Placental epithelial cell (primary cell): Measurements from ENCODE around the gene TRUB2. TPM values are rescaled to one million over a fixed set of nuclear protein-coding genes. Genes with fewer than 3 reads are reported as not detected.

Source experiments
- total RNA-seq: library from RNA; depleted of rRNA; stranded (reverse); fragments of >200 nt; gene quantifications from 2 replicates; pipeline ENCODE4 v1.2.3, GENCODE V29; 2012

The TRUB2 gene, protein sequence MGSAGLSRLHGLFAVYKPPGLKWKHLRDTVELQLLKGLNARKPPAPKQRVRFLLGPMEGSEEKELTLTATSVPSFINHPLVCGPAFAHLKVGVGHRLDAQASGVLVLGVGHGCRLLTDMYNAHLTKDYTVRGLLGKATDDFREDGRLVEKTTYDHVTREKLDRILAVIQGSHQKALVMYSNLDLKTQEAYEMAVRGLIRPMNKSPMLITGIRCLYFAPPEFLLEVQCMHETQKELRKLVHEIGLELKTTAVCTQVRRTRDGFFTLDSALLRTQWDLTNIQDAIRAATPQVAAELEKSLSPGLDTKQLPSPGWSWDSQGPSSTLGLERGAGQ
- 15.7 and 22.2 TPM in 2 replicates for total RNA-seq

DNA sequence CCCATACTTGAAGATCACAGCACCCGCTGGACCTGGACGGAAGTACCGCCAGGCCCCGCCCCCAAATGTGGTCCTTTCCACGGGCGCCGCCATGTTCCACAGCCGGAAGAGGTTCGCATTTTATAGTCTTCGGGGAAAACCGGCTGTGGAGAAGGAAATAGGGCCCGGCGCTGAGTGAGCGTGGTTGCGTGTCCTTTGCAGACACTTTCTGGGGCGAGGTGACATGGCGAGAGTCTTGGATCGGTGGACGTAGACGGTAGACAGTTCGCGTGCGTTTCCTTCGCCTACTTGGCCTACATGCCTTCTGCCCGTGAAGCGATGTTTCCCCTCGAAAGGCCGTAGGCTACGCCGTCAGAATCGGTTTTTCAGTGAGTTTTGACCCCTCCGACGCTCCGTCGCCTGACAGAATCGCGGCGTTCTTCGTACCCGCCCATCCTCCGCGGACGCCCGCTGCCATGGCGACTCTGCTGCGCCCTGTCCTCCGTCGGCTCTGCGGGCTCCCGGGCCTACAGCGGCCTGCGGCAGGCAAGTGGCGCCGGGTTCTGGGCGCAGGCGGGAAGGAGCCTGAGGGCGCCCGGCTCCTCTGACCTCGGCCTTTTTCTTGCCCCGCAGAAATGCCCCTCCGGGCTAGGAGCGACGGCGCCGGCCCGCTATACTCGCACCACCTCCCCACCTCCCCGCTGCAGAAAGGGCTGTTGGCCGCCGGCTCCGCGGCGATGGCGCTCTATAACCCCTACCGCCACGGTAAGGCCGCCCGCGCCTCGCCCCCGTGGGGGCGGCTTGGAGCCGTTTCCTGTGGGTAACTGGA is at the start of gene TRUB2, which contains the start of gene COQ4:
TSS of gene TRUB2 (minus strand) at position 44 of the 808 bp plus-strand sequence. CDS start at position 5, 39 bp downstream.
TSS of gene COQ4 (plus strand) at position 436 of the 808 bp plus-strand sequence. CDS start at position 456, 20 bp downstream.

GRCh38 chr9:128370752-128371629 is 48.7 kb upstream of the TRUB2 start, which contains the start of gene URM1:
URM1 (plus strand) TSS chr9:128371374; CDS start chr9:128371381, 7 bp downstream.

DNA sequence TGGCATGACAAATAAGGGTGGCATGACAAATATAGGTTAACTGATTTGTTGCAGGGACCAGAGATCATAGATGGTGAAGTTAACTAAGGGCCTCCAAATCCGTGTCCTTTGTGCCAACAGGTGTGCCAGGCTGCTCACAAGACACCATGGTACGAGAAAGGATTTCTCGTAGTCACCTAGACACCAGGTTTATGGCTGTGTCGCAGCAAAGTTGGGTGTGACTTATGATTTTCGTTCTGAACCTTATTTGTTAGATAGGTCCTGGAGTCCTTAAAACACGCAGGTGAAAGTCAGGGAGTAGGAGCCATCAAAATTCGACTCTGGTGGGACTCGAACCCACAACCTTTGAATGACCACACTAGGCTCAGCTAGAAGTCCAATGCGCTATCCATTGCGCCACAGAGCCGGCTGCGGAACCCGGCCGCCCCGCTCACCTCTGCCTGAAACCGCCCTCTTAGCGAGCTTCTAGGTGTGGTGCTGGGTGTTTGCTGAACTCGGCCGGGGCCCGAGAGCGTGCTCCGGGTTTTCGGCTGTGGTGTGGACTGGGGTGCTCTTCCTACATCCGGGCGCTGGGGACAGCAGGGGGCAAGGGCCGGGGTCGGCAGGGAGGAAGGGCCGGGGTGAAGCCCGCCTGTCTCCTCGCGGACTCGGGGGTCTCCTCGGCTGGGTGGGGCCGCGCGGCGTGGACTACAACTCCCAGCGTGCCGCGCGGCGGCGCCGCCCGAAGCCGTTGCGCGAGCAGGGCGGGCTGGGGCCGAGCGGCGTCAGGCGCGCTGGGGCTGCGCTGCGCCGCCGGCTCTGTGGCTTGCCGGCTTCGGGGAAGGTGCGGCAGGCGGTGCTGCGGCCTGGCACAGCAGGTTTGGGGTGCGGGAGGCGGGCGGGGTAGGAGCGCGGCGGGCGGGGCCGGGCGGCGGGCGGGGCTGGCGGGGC is 17.8 kb upstream of the TRUB2 start, which contains the start of gene SLC27A4:
TSS of gene SLC27A4 (plus strand) at position 767 of the 930 bp plus-strand sequence. CDS start 2,606 bp downstream, outside the sequence.

GRCh38 chr9:128276008-128276573 is 46.2 kb downstream of the TRUB2 start, which contains the start of gene SWI5:
SWI5 (plus strand) TSS chr9:128276276.

DNA sequence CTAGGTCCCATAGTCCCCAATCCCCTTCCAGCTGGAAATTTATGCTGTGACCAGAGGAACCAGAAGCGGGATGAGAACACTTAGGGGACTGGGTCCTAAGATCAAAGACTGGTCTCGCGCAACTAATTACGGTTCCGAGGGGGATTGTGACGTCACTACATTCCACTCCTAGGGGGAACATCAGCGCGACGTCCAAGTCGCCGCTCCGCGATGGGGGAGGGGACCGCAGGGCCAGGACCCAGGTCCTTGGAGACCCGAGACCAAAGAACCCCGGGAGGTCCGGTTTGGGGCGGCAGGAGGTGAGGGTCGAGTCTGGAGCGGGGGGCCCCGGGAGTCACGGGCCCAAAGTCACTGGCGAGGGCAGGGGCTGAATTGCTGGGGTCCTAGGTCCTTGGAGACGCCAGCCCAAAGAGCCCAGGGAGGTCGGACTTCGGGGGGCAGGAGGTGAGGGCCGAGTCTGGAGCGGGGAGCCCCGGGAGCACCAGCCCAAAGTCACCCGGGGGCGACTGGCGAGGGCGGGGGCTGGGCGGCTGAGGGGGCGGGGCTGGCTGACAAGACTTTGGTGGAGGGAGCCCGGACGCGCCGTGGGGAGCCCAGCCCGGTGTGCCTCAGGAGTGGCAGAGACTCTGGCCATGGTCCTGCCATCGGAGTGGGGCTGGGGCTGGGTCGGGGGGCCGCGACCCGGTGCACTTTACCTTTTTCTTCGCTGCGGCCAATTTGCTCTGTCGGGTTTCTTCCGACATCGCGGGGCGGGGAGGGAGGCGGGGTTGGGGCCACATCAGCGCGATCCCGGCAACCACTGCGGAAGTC is 46.8 kb downstream of the TRUB2 start, which contains the start of gene GOLGA2:
TSS of gene GOLGA2 (minus strand) at position 810 of the 810 bp plus-strand sequence. CDS start at position 779, 31 bp downstream.

Other genes with a start within 250 kb of the TRUB2 start
- 26.3 and 74.3 TPM in 2 replicates for gene PTGES2, start 194.7 kb downstream of the TRUB2 start, total RNA-seq
- gene LCN2, start 173.0 kb downstream of the TRUB2 start, total RNA-seq = 0.39 and 0.54 TPM in 2 replicates
- gene BBLN, start 162.2 kb downstream of the TRUB2 start, total RNA-seq = 30.6 and 40.8 TPM in 2 replicates
- gene CIZ1, start 130.9 kb downstream of the TRUB2 start, total RNA-seq = 46.3 and 61.1 TPM in 2 replicates
- 5.6 and 33.4 TPM in 2 replicates for gene DNM1, start 119.1 kb downstream of the TRUB2 start, total RNA-seq
- gene GOLGA2, start 46.4 kb downstream of the TRUB2 start, total RNA-seq = 107 and 123 TPM in 2 replicates
- 23.5 and 38.1 TPM in 2 replicates for gene SWI5, start 46.2 kb downstream of the TRUB2 start, total RNA-seq
- 38.7 and 44.8 TPM in 2 replicates for gene COQ4, start 392 bp upstream of the TRUB2 start, total RNA-seq
- 9.0 and 26.0 TPM in 2 replicates for gene SLC27A4, start 18.1 kb upstream of the TRUB2 start, total RNA-seq
- gene URM1, start 48.9 kb upstream of the TRUB2 start, total RNA-seq = 22.0 and 41.8 TPM in 2 replicates
- 400 and 569 TPM in 2 replicates for gene CERCAM, start 98.4 kb upstream of the TRUB2 start, total RNA-seq
- gene ODF2, start 133.6 kb upstream of the TRUB2 start, total RNA-seq = 27.7 and 41.2 TPM in 2 replicates
- 16.1 and 30.6 TPM in 2 replicates for gene GLE1, start 182.3 kb upstream of the TRUB2 start, total RNA-seq
- gene SPTAN1, start 230.1 kb upstream of the TRUB2 start, total RNA-seq = 309 and 444 TPM in 2 replicates